ENCODE measurements around the gene KCNAB3.
A peak's percentile ranks its signal among the peaks of the same experiment; 100 is the strongest.

The KCNAB3 gene

GRCh38 chr17:7897090-7897489 is 32.6 kb downstream of the KCNAB3 start:
- no peak for FAIRE-seq

GRCh38 chr17:7894866-7895265 is 34.8 kb downstream of the KCNAB3 start:
- FAIRE-seq: no peak

- no peak for FAIRE-seq
Measured at GRCh38 chr17:7894226-7894625, 35.4 kb downstream of the KCNAB3 start.

- no peak for FAIRE-seq
Measured at GRCh38 chr17:7893187-7893880, 36.3 kb downstream of the KCNAB3 start.

- no peak for FAIRE-seq
Measured at GRCh38 chr17:7889166-7889955, 40.3 kb downstream of the KCNAB3 start.

- FAIRE-seq: no peak
Measured at GRCh38 chr17:7888184-7888920, 41.3 kb downstream of the KCNAB3 start, which contains the start of gene CHD3. Gene CHD3 (plus strand): TSS chr17:7888789. CDS start chr17:7889001, 212 bp downstream.

- peak; percentile 95 for FAIRE-seq
Measured at GRCh38 chr17:7887482-7888183, 42.0 kb downstream of the KCNAB3 start.

GRCh38 chr17:7887038-7887481 is 42.6 kb downstream of the KCNAB3 start:
- FAIRE-seq: no peak

GRCh38 chr17:7886227-7887037 is 43.2 kb downstream of the KCNAB3 start:
- no peak for FAIRE-seq

GRCh38 chr17:7885367-7886226 is 44.1 kb downstream of the KCNAB3 start:
- no peak for FAIRE-seq

GRCh38 chr17:7884581-7885366 is 44.9 kb downstream of the KCNAB3 start:
- FAIRE-seq: no peak

GRCh38 chr17:7883781-7884386 is 45.8 kb downstream of the KCNAB3 start:
- FAIRE-seq: peak; percentile 17

GRCh38 chr17:7882629-7883028 is 47.0 kb downstream of the KCNAB3 start:
- FAIRE-seq: no peak

GRCh38 chr17:7882068-7882467 is 47.6 kb downstream of the KCNAB3 start:
- no peak for FAIRE-seq

- FAIRE-seq: no peak
Measured at GRCh38 chr17:7881276-7882054, 48.2 kb downstream of the KCNAB3 start.

- no peak for FAIRE-seq
Measured at GRCh38 chr17:7880076-7880868, 49.4 kb downstream of the KCNAB3 start.

- no peak for FAIRE-seq
Measured at GRCh38 chr17:7878234-7878633, 51.4 kb downstream of the KCNAB3 start.

- FAIRE-seq: no peak
Measured at GRCh38 chr17:7875804-7876370, 53.8 kb downstream of the KCNAB3 start.

All from TTC549 (cell line).